K562 (cell line): ENCODE results near the gene RGL2. TPM values are rescaled to one million over a fixed set of nuclear protein-coding genes. Genes with fewer than 3 reads are reported as not detected.
A peak's percentile ranks its signal among the peaks of the same experiment; 100 is the strongest.

ENCODE experiments used
- FOXK1 ChIP-seq: sonication (generic); formaldehyde crosslinking; IDR thresholded peaks from 2 replicates; pipeline ENCODE4 v1.8.0; 2022; ENCODE audit warnings: missing genetic modification reagents, mild to moderate bottlenecking, borderline replicate concordance
- FOXP1 ChIP-seq: sonication (generic); formaldehyde crosslinking; IDR thresholded peaks from 2 replicates; pipeline ENCODE4 v1.8.0; 2022; ENCODE audit warnings: mild to moderate bottlenecking, missing genetic modification reagents
- PHTF2 ChIP-seq: fragments of 250-450 bp; sonication (Bioruptor Pico); IDR thresholded peaks from 2 replicates; pipeline ENCODE4 v1.5.0; 2021; ENCODE audit warnings: mild to moderate bottlenecking
- SPI1 ChIP-seq: IDR thresholded peaks from 2 replicates; pipeline ENCODE4 v1.6.1; 2011; ENCODE audit warnings: low read depth, low read length, control low read depth, borderline replicate concordance
- SRSF3 ChIP-seq: fragments of 200-400 bp; formaldehyde crosslinking; IDR thresholded peaks from 2 replicates; pipeline ENCODE4 v1.6.1; 2016; ENCODE audit warnings: mild to moderate bottlenecking, low read length, moderate library complexity; ENCODE audit not compliant: insufficient read depth
- TBP ChIP-seq: optimal IDR thresholded peaks from 2 replicates; pipeline ENCODE3; 2011; ENCODE audit warnings: low read depth, low read length, improper control_type of control experiment
- TOE1 ChIP-seq, 2 experiments: fragments of 450-650 bp in 1 of 2; sonication (generic) in 1 of 2; formaldehyde crosslinking in 1 of 2; IDR thresholded peaks; 2 replicates each; pipeline versions ENCODE4 v1.7.1 to v1.8.0; 2016 to 2022; ENCODE audit warnings: borderline replicate concordance in 2 of 2, mild to moderate bottlenecking in 2 of 2, antibody characterized with exemption in 1 of 2, inconsistent platforms in 1 of 2, low read depth in 1 of 2, missing genetic modification reagents in 1 of 2, moderate library complexity in 1 of 2
- ZNF140 ChIP-seq: fragments of 250-450 bp; sonication (Bioruptor Pico); IDR thresholded peaks from 2 replicates; pipeline ENCODE4 v1.8.0; 2021; ENCODE audit warnings: moderate library complexity, mild to moderate bottlenecking, inconsistent platforms
- ZNF239 ChIP-seq: fragments of 250-450 bp; sonication (Bioruptor Pico); IDR thresholded peaks from 2 replicates; pipeline ENCODE4 v1.4.0; 2020; ENCODE audit warnings: mild to moderate bottlenecking
- ZNF717 ChIP-seq: fragments of 250-450 bp; sonication (Bioruptor Pico); IDR thresholded peaks from 2 replicates; pipeline ENCODE4 v1.5.0; 2021
- polyA plus RNA-seq, 8 experiments: library from polyadenylated mRNA; depleted of rRNA in 4 of 8; stranded (reverse) in 5 of 8; unstranded in 3 of 8; fragments of >200 nt; fragmentation: Nextera tagmentation in 2 of 8; fragmentation: Illumina TruSeq in 1 of 8; extraction: Ambion mirVana in 2 of 8; extraction: Trizol in 1 of 8; gene quantifications; 2 replicates each; pipeline versions ENCODE4 v1.2.1 to v1.2.3, GENCODE V29; 2011 to 2014; ENCODE audit warnings: inconsistent platforms in 1 of 8, missing spikeins in 1 of 8
- total RNA-seq, 7 experiments: library from RNA; depleted of rRNA in 6 of 7; stranded (reverse); fragments of >200 nt in 6 of 7; fragmentation: Illumina TruSeq in 2 of 7; extraction: Trizol in 2 of 7; gene quantifications; 2 replicates each; pipeline versions ENCODE4 v1.2.1 to v1.2.3, GENCODE V29; 2011 to 2021; ENCODE audit warnings: low replicate concordance in 1 of 7
- TF ChIP-seq, protein P1 (sequence below): sonication (generic); formaldehyde crosslinking; IDR thresholded peaks from 2 replicates; pipeline ENCODE4 v1.8.1; 2023; ENCODE audit warnings: missing genetic modification reagents, mild to moderate bottlenecking, borderline replicate concordance
- TF ChIP-seq, protein P2 (sequence below): fragments of 450-650 bp; IDR thresholded peaks from 2 replicates; pipeline ENCODE4 v1.7.0; 2016; ENCODE audit warnings: borderline replicate concordance
- TF ChIP-seq, protein P3 (sequence below), 2 experiments: fragments of 450-650 bp in 1 of 2; sonication (generic) in 1 of 2; formaldehyde crosslinking in 1 of 2; IDR thresholded peaks in 1 of 2; conservative IDR thresholded peaks in 1 of 2; 2 replicates each; pipeline versions ENCODE4 v1.6.1 to v1.8.1; 2016 to 2023; ENCODE audit warnings: mild to moderate bottlenecking in 2 of 2, moderate library complexity in 2 of 2, inconsistent platforms in 1 of 2, missing genetic modification reagents in 1 of 2
- TF ChIP-seq, protein P4 (sequence below): fragments of 450-650 bp; formaldehyde crosslinking; conservative IDR thresholded peaks from 2 replicates; pipeline ENCODE4 v1.4.0; 2022; ENCODE audit warnings: mild to moderate bottlenecking, missing genetic modification characterization
- TF ChIP-seq, protein P5 (sequence below): sonication (generic); formaldehyde crosslinking; IDR thresholded peaks from 2 replicates; pipeline ENCODE4 v1.9.0; 2022; ENCODE audit warnings: mild to moderate bottlenecking, missing genetic modification reagents

RGL2 gene
- total and polyA plus RNA-seq, 9 of the 15 experiments (the other 6 are each of a cell fraction or from before 2014, with no cell fraction given), result 1.8 to 57.1 (median 19.5) TPM

DNA sequence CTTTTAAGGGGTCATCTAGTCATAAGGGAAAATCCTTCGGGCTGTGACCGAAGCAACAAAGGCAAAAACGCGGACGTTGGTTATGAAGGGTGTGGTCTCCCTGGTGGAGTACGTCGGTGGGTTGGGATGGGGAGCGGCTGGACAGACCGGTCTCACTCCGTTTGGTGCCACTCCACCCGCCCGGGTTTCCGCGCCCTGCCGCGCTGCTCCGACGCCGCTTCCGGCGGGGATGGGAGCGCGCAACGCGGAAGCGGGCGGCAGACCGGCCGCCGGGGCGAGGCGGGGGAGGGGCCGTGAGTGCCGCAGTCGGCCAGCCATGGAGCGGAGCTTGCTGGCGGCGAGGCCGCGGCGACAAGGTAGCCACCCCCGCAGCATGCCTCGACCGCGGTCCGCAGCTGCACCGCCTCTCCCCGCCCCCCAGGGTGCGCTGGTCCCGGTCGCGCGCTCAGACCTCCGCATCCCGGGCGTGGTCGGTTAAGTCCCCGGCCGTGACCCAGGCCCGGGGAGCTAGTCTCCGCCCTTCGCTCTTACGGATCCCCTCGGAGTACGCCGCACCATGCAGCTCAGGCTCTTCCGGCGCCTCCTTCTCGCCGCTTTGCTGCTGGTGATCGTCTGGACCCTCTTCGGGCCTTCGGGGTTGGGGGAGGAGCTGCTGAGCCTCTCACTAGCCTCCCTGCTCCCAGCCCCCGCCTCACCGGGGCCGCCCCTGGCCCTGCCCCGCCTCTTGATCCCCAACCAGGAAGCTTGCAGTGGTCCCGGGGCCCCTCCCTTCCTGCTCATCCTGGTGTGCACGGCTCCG is 21.7 kb downstream of the RGL2 start, which contains the start of gene B3GALT4 (continued):
- TF ChIP-seq, protein P1, sequence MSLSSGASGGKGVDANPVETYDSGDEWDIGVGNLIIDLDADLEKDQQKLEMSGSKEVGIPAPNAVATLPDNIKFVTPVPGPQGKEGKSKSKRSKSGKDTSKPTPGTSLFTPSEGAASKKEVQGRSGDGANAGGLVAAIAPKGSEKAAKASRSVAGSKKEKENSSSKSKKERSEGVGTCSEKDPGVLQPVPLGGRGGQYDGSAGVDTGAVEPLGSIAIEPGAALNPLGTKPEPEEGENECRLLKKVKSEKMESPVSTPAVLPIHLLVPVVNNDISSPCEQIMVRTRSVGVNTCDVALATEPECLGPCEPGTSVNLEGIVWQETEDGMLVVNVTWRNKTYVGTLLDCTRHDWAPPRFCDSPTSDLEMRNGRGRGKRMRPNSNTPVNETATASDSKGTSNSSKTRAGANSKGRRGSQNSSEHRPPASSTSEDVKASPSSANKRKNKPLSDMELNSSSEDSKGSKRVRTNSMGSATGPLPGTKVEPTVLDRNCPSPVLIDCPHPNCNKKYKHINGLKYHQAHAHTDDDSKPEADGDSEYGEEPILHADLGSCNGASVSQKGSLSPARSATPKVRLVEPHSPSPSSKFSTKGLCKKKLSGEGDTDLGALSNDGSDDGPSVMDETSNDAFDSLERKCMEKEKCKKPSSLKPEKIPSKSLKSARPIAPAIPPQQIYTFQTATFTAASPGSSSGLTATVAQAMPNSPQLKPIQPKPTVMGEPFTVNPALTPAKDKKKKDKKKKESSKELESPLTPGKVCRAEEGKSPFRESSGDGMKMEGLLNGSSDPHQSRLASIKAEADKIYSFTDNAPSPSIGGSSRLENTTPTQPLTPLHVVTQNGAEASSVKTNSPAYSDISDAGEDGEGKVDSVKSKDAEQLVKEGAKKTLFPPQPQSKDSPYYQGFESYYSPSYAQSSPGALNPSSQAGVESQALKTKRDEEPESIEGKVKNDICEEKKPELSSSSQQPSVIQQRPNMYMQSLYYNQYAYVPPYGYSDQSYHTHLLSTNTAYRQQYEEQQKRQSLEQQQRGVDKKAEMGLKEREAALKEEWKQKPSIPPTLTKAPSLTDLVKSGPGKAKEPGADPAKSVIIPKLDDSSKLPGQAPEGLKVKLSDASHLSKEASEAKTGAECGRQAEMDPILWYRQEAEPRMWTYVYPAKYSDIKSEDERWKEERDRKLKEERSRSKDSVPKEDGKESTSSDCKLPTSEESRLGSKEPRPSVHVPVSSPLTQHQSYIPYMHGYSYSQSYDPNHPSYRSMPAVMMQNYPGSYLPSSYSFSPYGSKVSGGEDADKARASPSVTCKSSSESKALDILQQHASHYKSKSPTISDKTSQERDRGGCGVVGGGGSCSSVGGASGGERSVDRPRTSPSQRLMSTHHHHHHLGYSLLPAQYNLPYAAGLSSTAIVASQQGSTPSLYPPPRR, result peak; percentile 93; the same call in 1 of the 2 replicates
- TF ChIP-seq SPI1 (0 out of 2 replicates have a peak, but pooled peaks have one; percentile 2), TOE1 (IDR thresholded peaks at IDR 0.05; ENCODE audit: borderline replicate concordance) (no peak; the same call in 1 of the 2 replicates), TOE1 (CRISPR knock-in tag; IDR thresholded peaks at IDR 0.05; ENCODE audit: borderline replicate concordance, low read depth) (peak; percentile 59; the same call in 1 of the 2 replicates), ZNF140 (no peak), TBP (no peak), FOXK1 (peak; percentile 73; the same call in 1 of the 2 replicates), PHTF2 (CRISPR knock-in tag) (no peak), SRSF3 (no peak), ZNF717 (CRISPR knock-in tag) (0 out of 2 replicates have a peak, but pooled peaks have one; percentile 76), ZNF239 (CRISPR knock-in tag) (no peak), FOXP1 (CRISPR knock-in tag) (peak; percentile 81; the same call in 1 of the 2 replicates)
- TF ChIP-seq, protein P2, sequence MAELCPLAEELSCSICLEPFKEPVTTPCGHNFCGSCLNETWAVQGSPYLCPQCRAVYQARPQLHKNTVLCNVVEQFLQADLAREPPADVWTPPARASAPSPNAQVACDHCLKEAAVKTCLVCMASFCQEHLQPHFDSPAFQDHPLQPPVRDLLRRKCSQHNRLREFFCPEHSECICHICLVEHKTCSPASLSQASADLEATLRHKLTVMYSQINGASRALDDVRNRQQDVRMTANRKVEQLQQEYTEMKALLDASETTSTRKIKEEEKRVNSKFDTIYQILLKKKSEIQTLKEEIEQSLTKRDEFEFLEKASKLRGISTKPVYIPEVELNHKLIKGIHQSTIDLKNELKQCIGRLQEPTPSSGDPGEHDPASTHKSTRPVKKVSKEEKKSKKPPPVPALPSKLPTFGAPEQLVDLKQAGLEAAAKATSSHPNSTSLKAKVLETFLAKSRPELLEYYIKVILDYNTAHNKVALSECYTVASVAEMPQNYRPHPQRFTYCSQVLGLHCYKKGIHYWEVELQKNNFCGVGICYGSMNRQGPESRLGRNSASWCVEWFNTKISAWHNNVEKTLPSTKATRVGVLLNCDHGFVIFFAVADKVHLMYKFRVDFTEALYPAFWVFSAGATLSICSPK, result no peak
- TF ChIP-seq, protein P3, sequence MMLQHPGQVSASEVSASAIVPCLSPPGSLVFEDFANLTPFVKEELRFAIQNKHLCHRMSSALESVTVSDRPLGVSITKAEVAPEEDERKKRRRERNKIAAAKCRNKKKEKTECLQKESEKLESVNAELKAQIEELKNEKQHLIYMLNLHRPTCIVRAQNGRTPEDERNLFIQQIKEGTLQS (IDR thresholded peaks at IDR 0.05), result no peak
- TF ChIP-seq, protein P3 (CRISPR knock-in tag; conservative IDR thresholded peaks at IDR 0.05), result no peak
- TF ChIP-seq, protein P4, sequence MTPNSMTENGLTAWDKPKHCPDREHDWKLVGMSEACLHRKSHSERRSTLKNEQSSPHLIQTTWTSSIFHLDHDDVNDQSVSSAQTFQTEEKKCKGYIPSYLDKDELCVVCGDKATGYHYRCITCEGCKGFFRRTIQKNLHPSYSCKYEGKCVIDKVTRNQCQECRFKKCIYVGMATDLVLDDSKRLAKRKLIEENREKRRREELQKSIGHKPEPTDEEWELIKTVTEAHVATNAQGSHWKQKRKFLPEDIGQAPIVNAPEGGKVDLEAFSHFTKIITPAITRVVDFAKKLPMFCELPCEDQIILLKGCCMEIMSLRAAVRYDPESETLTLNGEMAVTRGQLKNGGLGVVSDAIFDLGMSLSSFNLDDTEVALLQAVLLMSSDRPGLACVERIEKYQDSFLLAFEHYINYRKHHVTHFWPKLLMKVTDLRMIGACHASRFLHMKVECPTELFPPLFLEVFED (CRISPR knock-in tag), result peak; percentile 98
- TF ChIP-seq, protein P5, sequence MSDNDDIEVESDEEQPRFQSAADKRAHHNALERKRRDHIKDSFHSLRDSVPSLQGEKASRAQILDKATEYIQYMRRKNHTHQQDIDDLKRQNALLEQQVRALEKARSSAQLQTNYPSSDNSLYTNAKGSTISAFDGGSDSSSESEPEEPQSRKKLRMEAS (CRISPR knock-in tag), result peak; percentile 90
